Activated CD8-positive, alpha-beta memory T cell treated with anti-CD3 and anti-CD28 coated beads for 24 hours (primary cell): ENCODE measurements around the gene POLE3.
"Not testable (repeated sequence)": the region's sequence is repeated elsewhere in the genome, so short reads cannot be mapped to it uniquely, and the experiment has no call there.

ENCODE experiments used
- DNase-seq: peaks from one replicate; pipeline ENCODE4 v3.0.0-alpha.2; 2020

Gene POLE3, protein sequence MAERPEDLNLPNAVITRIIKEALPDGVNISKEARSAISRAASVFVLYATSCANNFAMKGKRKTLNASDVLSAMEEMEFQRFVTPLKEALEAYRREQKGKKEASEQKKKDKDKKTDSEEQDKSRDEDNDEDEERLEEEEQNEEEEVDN

DNA sequence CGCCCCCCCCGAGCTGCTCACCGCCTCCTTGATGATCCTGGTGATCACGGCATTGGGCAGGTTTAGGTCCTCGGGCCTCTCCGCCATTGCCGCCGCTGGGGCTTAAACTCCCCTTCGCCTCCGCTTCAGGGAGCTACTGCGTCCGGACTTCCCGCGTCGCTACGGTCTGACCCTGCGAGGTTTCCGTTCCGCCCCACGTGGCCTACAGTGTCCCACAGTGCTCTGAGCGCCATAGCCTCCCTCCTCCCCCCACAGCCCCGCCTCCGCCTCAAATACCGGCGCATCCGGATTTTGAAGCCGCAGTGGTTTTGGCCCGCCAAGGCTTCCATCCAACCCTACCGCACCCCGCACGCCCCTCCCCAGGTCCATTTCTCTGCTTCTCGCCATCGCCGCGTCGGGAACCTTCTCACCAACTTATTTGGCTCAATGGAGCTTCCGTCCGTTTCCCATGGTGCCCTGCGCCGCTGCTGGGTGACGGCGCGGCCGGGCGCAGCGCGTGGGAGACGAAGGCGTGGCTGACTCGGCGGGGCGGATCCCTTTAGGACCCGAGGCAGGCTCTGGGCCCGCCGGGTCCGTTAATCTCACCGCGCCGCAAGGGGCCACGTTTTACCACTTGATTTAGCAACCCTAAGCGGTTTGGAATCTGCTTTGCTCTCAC lies at the start of gene POLE3, which contains the start of gene C9orf43:
POLE3 (minus strand) TSS at position 469 of the 658 bp plus-strand sequence; CDS start at position 87, 382 bp downstream.
C9orf43 (plus strand) TSS at position 541 of the 658 bp plus-strand sequence. CDS start 2,747 bp downstream, outside the sequence.
- peak; percentile 98 for DNase-seq

DNA sequence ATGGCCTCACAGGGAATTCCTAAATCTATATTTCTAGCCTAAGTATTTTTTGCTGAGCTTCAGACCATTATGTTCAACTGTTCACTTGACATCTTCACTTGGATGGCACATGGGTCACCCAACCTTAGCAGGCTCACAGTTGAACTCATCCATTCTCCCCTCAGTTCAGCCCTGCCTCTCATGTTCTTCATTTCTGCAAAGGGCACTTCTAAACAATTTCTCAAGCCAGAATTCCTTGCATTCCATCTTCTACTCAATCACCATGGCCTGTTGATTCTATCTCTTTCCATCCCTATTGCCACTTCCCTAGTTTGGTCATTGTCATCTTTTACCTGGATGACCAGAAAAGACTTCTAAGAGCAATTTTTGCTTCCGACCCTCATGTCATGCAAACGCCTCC lies 45.8 kb upstream of the POLE3 start:
- no peak for DNase-seq

DNA sequence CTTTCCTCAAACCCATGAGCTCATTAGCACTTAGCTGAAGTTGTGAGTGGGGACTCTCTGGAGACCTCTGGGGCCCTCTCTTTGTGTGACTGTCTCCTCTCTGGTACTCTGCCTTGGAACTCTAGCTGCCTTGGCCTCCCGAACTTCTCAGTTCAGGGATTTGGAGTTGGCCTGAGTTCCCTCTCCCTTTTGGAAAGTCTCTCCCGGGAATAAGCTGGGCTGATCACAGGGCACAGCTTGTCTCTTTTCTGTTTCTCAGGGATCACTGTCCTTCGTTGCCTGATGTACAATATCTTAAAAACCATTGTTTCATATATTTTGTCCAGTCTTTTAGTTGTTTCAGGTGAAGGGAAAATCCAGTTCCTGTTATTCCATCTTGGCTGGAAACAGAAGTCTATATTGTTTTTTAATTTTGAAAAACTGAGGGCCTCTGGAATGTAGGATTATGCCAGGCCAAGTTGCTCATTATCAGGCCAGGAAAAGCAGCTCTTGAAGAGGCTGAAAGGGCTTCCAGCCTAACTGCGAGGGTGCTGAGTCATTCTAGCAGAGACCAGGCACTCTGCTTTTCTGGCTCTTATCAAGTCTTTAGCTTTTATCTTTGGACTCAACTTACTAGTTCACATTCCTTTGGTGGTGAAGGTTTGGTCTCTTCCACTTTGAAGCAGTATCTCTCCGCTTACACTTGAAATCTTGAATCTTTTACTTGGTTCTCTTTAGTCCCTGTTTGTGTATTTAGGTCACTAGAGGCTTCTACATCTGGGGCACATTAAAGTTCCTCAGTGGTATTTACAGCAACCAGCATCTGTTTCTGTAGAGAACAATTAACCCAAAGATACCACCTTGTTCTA lies 44.7 kb upstream of the POLE3 start:
- no peak for DNase-seq

DNA sequence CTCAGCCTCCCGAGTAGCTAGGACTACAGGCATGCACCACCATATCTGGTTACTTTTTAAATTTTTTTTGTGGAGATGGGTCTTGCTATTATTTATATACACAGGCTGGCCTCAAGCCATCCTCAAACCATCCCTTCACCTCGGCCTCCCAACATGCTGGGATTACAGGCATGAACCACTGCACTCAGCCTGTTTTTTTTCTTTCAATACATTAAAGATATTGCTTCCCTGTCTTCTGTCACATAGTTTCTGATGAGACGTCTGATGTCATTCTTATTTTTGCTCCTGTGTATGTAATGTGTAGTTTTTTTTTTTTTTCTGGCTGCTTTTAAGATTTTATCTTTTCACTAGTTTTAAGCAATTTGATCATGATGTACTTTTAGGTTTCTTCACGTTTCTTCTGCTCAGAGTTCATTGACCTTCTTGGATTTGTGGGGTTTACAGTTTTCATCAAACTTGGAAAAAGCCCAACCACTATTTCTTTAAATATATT lies 41.7 kb upstream of the POLE3 start:
- no peak for DNase-seq

DNA sequence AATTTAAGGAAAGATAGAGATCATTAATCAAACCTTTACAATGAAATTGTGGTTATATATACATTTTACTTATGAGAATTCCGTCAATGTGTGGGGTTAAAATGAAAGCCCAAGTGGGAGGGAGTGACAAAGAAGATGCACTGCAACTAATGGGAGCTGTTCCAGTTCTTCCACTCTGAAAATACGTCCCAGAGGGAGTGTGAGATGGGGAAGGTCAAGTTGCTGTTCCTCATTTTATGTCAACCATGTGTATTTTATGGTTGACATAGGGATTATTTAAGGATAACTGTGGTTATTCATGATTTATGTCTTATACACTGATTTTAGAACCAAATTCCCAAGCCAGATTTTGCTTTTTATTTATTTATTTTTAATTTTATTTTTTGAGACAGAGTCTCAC lies 38.9 kb upstream of the POLE3 start:
- no peak for DNase-seq

DNA sequence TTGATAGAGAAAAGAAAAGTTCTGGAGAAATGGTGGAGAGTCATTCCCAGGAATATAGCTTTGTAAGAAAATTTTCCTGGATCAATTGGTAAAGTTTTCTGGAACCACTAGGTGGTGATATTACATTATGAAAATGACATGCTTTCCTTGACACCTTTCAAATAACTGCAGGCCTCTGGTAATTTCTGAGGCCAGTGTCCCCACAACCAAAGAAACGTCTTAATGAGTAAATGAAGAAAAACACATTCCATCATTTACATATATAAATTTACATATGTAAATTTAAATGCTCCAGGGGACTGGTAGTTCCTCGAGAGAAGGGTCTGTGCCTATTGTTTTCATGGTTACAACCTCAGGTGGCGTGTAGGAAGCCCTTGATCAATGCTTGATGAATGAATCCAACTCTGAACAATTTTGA lies 35.9 kb upstream of the POLE3 start:
- no peak for DNase-seq

DNA sequence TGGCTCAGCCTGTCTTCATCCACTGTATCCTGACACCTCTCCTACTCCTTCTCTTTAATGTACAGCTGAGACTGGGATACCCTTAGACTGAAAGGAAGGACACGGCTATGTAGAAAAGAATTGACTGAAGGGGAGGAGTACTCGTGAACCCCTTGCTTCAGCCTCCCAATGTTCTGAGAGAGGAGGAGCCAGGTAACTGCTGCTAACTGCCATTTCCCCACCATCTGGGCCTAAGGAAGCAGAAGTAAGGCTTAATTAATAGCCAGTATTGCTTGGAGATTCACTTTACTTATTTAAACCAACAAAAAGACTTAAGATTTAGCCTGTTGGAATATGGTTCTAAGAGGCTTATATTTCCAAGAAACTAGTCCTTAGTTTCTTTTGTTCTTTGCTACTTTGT lies 34.3 kb upstream of the POLE3 start:
- DNase-seq: no peak

DNA sequence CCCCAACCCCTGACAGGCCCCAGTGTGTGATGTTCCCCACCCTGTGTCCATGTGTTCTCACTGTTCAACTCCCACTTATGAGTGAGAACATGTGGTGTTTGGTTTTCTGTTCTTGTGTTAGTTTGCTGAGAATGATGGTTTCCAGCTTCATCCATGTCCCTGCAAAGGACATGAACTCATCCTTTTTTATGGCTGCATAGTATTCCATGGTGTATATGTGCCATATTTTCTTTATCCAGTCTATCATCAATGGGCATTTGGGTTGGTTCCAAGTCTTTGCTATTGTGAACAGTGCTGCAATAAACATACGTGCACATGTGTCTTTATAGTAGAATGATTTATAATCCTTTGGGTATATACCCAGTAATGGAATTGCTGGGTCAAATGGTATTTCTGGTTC lies 27.2 kb upstream of the POLE3 start:
- DNase-seq: not testable (repeated sequence)

DNA sequence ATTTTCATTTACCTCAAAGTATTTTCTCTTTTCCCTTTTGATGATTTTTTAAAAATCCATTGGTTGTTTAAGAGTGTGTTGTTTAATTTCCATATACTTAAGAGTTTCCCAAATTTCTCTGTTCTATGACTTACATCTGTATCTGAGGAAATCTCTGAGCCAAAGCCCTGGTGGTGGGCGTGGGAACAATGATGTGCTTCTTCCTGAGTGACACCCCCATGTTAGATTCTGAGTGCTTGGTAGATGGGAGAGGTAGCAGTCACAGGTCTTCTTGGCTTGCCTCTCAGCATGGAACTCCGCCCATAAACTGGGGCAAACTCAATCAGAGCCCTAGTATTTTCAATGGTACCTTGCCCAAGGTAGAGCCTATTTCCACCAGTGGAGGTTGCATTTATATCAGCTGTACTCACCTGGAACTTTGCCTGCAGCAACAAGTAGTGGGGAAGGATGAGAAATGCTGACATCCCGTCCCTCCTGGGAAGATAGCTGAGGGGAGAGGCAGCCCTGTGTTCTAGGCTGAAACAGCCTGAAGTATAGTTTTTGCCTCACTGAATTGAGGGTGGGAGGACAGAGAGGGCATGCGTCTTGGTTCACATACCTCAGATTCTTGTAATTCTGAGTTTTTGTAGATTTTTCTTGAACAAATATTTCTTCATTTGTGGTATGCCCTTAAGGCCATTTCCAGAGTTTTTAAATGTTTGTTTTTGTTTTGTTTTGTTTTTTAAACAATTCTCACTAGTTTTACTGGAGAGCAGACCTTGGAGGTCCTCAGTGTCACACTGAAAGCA lies 26.4 kb upstream of the POLE3 start:
- DNase-seq: no peak

DNA sequence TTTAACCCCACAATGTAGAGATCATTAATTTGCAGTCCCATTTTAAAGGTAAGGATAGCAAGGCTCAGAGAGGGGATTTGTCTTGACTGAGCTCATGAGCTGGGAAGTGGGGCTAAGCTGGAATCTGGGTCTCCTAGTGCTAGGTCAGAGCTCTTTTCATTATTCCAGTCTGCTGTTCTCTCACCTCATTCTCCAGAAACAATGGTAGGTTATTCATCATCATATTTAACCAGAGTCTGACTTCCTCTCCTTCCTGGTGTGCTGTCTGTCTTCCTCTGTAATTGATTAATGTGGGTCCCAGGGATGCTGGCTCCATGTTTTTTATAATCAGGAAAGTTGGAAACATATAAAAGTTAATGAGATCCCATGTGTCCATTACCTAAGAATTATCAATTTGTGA lies 20.7 kb upstream of the POLE3 start:
- DNase-seq: no peak

DNA sequence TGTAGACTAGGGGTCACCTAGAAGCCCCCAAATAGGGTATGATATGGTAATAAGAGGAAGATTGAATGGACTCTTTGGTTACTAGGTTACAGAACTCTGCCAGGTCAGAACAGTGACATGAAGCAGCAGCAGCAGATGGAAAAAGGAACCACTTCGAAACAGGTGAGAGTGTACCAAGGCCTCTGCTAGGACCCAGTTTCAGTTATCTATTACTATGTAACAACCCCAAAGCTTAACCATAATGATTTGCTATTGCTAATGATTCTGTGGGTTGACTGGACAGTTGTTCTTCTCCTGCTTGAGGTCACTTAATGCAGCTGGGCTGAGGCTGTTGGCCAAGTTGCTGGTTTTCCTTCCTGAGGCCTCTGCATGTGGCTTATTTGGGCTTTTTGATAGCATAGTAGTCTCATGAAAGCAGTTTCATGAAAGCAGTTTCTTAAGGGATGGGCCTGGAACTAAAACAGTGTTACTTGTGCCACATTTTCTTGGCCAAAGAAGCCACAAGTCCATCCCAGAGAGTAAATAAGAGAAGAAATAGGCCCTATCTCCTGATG lies 17.7 kb upstream of the POLE3 start:
- DNase-seq: no peak

DNA sequence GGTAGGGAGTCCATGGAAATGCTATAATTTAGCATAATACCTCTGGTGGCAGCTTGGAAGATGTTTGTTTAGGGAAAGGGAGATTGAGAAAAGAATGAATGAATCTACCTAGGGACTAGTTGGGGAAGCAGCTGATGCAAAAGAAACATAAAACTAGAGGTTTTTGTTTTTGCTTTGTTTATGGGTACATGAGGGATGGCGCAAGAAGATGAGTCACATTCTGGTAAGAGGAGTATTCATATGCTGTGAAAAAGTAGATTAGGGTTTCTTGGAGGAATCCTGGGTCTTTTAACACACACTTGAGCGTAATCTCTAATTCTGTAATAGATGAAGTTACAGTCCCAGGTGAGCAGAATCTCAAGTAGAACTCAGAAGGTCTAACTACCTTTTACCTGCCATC lies 17.2 kb upstream of the POLE3 start:
- no peak for DNase-seq

DNA sequence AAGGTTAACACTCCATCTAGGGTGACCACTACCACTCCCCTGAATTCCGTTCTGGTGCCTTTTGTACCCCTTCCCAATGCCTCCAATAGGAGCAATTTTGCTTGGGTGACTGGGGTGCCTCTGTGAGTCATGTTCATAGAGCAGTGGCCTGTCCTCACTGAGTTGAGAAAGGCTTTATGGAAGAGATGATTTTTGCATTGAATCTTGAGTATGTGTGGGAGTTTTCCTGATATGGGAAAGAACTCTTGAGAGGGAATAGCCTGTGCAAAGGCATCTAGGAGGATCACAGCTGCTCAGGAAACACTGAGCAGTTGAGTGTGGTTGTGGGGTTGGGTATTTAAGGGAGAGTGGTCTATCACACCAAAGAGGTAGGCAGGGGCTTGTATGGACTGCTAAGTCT lies 16.2 kb upstream of the POLE3 start:
- DNase-seq: no peak

DNA sequence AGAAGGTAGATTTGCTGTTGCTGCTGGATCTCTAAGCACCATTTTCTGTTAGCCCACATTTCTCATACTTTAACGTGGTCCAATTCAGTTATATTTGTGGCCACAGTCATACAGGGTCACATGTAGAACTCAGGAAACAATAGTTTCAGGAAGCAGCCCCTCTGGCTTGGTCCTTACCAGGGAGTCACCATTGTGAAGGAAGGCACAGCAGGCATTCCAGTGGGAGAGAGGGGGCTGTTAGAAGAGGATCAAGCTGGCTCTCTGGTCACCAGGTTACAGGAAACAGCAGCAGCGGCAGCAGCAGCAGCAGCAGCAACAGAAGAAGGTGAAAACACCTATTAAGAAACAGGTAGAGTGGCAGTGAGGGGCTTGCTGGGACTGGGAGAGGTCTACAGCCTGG lies 14.6 kb upstream of the POLE3 start:
- DNase-seq: no peak

DNA sequence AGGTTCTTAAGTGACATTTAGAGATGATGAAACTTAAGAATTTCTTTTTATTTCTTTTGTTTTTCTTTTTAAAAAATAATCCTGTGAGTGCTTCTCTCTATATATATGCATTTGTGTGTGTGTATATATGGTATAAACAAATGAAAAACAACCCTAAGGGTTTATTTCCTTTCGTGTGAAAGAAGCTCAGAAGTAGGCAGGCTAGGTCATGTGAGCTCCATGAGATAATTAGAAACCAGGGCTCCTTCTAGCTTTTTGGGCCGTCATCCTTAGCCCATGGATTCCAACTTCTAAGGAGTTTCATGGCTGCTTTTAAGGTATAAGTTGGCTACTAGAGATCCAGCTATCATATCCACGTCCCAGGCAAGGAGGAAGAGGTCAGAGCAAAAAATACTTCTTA lies 11.3 kb upstream of the POLE3 start:
- no peak for DNase-seq

DNA sequence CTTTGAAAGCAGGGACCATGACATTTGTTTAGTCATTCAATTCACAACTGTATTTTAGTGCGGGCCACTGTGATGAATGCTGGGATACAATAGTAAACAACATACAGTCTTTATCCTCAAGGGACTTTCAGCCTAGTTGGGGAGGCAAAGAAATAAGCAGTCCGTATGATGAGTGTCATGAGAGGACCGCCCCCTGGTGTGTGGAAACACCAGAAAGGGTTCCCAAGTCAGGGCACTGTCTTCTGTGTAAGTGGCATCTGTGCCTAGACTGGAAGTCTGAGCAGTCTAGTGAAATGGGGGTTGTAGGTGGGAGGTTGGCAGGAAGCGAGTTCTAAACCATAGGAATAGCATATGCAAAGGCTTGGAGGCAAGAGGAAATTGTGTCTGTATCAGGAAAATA lies 6.9 kb upstream of the POLE3 start:
- no peak for DNase-seq

DNA sequence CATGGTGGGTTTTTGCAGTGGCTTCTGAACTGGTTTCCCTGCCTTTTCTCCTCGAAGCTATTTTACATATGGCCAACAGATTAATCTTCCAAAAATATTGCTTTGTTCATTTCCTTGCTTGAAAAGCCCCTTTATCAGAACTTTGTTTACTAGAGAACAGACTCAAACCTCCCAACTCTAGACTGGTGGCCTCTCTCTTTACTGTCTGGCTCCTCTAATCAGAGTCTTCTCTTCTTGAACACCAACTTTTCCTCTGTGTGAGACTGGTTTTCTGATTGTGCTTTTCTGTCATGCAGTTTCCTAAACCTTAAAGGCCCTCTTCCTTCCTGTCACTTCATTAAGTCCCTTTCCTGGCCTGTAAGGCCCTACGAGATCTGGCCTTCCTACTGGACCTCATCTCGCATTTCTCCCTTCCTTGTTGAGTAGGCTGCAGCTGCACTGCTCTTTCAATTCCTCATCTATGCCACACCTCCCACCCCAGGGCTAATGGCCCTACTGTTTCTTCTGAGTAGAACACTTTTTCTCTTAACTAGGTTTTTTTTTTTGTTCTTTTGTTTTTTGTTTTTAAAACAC lies 5.8 kb upstream of the POLE3 start:
- no peak for DNase-seq

DNA sequence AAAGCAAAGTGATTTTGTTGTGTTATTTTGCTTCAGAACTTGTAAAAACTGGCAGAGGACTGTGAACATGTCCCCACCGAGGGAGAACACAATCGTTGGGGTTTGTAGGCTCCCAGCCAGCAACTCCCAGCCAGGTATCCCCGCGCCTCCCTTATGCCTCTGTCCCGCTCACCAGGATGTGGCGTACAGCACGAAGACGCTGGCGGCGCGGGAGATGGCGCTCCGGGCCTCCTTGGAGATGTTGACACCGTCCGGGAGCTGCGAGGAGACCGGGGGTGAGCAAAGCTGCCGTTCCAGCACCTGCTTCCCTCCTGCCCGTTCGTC lies 630 bp downstream of the POLE3 start:
- DNase-seq: no peak

DNA sequence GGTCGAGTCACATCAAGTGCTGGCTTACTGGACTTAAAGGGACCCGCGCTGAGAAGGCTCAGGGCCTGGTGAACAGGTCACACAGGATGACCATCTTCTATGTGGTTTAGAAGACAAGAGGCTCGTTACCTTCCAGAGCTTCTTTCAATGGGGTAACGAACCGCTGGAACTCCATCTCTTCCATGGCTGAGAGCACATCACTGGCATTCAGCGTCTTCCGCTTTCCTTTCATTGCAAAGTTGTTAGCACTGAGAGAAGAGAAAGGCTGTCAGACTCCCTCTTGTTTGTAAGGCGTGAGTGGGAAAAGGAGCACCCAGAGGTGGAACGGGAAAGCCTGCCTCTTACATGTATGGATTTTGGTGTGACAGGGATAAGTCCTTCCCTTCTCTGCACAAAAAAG lies 994 bp downstream of the POLE3 start:
- DNase-seq: no peak

DNA sequence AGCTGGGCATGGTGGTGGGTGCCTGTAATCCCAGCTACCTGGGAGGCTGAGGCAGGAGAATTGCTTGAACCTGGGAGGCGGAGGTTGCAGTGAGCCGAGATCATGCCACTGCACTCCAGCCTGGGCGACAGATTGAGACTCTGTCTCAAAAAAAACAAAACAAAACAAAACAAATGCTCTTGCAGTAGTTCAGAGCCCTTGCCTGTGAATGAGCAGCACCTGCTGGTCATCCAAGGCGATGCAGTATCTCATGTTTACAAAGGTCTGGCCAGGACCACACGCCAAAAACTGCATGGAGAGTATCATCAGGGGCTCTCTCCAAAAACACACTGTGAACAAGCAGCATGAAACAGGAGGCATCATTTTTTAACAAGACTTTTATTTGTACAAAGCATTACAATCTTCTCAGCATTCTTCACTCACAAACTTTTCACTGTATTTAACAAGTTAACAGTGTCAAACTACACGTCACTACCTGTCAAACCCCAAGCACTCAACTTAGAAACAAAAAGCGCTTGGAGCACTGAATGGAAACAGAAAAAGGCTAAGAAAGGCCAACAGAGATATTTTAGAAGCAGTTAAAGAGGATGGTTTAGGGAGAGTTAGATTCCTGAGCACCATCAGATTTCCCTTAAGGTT lies 3.5 kb downstream of the POLE3 start:
- peak; percentile 67 for DNase-seq

DNA sequence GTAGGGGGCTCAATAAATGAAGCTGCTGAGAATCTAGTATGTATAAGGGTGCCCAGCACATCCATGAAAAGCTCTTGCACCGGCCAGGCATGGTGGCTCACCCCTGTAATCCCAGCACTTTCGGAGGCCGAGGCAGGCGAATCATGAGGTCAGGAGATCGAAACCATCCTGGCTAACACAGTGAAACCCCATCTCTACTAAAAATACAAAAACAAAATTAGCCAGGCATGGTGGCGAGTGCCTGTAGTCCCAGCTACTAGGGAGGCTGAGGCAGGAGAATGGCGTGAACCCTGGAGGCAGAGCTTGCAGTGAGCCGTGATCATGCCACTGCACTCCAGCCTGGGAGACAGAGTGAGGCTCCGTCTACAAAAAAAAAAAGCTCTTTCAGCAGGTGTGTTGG lies 4.1 kb downstream of the POLE3 start:
- not testable (repeated sequence) for DNase-seq

DNA sequence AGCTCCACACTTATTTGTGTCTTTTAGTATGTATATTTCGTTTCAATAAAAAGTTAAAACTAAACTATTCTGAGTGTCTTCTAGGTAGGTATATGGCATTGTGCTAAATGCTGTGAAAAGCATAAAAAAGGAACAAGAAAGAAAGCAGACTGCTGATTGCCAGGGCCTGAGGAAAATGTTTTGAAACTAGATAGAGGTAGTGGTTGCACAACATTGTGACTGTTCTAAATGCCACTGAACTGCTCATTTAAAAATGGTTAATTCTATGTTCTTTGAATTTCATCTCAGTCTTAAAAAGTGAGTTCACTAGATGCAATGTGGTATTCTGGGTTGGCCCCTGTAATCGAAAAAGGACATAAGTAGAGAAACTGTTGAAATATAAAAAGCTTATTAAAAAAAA lies 6.8 kb downstream of the POLE3 start:
- no peak for DNase-seq
